ENCODE results near the gene POP7. TPM values are rescaled to one million over a fixed set of nuclear protein-coding genes. Genes with fewer than 3 reads are reported as not detected.
"Not testable (repeated sequence)": the region's sequence is repeated elsewhere in the genome, so short reads cannot be mapped to it uniquely, and the experiment has no call there.

The POP7 gene
- polyA plus RNA-seq (92.1 and 104 TPM in 2 replicates), polyA minus RNA-seq (39.0 and 50.6 TPM in 2 replicates)

- Histone ChIP-seq H3F3A (ENCODE audit: insufficient read depth, low read length, poor library complexity, severe bottlenecking) (no peaks in the 10 kb centered on the region), H3K9me3 (ENCODE audit: low read length) (no peaks in the 10 kb centered on the region), H3K4me2 (ENCODE audit: low read length) (peak within 1 kb of the TSS; percentile 72), H3K79me2 (replicated peaks; ENCODE audit: insufficient read depth, low read length) (peaks cover 14% of the 10 kb centered on the region), H3K27me3 (ENCODE audit: insufficient read depth, low read depth, low read length) (no peaks in the 10 kb centered on the region), H4K20me1 (ENCODE audit: insufficient read depth) (no peaks in the 10 kb centered on the region), H2AFZ (ENCODE audit: low read depth, low read length) (peak within 1 kb of the TSS; percentile 84), H3K9me2 (ENCODE audit: insufficient read depth, low read length) (no peaks in the 10 kb centered on the region), H3K27ac (ENCODE audit: low read length) (peak within 1 kb of the TSS; percentile 82), H3K9ac (ENCODE audit: low read length) (peak within 1 kb of the TSS; percentile 91), H3K36me3 (ENCODE audit: insufficient read depth, low read length) (no peaks in the 10 kb centered on the region), H3K4me3 (ENCODE audit: low read length) (peak within 1 kb of the TSS; percentile 87)
- TF ChIP-seq EZH2 (IDR thresholded peaks at IDR 0.05; ENCODE audit: borderline replicate concordance, insufficient read depth, low read length, poor library complexity, severe bottlenecking), result no peak
- no peak for TF ChIP-seq EP300 (conservative IDR thresholded peaks at IDR 0.05; ENCODE audit: poor library complexity, severe bottlenecking)
- TF ChIP-seq SMC3 (conservative IDR thresholded peaks at IDR 0.05; ENCODE audit: poor library complexity), result no peak
- TF ChIP-seq TAF1 (IDR thresholded peaks at IDR 0.05; ENCODE audit: low read depth), result peak; percentile 39
- TF ChIP-seq CTCF (IDR thresholded peaks at IDR 0.05; ENCODE audit: poor library complexity, severe bottlenecking), result no peak
- TF ChIP-seq RAD21 (conservative IDR thresholded peaks at IDR 0.05), result no peak
- peak; percentile 97 for TF ChIP-seq POLR2AphosphoS5 (IDR thresholded peaks at IDR 0.05)
- TF ChIP-seq, protein P1, sequence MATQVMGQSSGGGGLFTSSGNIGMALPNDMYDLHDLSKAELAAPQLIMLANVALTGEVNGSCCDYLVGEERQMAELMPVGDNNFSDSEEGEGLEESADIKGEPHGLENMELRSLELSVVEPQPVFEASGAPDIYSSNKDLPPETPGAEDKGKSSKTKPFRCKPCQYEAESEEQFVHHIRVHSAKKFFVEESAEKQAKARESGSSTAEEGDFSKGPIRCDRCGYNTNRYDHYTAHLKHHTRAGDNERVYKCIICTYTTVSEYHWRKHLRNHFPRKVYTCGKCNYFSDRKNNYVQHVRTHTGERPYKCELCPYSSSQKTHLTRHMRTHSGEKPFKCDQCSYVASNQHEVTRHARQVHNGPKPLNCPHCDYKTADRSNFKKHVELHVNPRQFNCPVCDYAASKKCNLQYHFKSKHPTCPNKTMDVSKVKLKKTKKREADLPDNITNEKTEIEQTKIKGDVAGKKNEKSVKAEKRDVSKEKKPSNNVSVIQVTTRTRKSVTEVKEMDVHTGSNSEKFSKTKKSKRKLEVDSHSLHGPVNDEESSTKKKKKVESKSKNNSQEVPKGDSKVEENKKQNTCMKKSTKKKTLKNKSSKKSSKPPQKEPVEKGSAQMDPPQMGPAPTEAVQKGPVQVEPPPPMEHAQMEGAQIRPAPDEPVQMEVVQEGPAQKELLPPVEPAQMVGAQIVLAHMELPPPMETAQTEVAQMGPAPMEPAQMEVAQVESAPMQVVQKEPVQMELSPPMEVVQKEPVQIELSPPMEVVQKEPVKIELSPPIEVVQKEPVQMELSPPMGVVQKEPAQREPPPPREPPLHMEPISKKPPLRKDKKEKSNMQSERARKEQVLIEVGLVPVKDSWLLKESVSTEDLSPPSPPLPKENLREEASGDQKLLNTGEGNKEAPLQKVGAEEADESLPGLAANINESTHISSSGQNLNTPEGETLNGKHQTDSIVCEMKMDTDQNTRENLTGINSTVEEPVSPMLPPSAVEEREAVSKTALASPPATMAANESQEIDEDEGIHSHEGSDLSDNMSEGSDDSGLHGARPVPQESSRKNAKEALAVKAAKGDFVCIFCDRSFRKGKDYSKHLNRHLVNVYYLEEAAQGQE (IDR thresholded peaks at IDR 0.05; ENCODE audit: borderline replicate concordance), result peak; percentile 61
- peak; percentile 92 for TF ChIP-seq MXI1 (conservative IDR thresholded peaks at IDR 0.05; ENCODE audit: poor library complexity, severe bottlenecking)
Observed at GRCh38 chr7:100705753-100706671, at the start of gene POP7. Gene POP7 (plus strand): TSS chr7:100706121. CDS start chr7:100706831, 710 bp downstream.

GRCh38 chr7:100662194-100662776 is 43.6 kb upstream of the POP7 start:
- not testable (repeated sequence) for H3K4me3 ChIP-seq (ENCODE audit: low read length); H3K27ac ChIP-seq (ENCODE audit: low read length)

More at GRCh38 chr7:100662194-100662776, 43.6 kb upstream of the POP7 start:
- H2AFZ ChIP-seq (ENCODE audit: low read depth, low read length); H3K9ac ChIP-seq (ENCODE audit: low read length); H3K79me2 ChIP-seq (replicated peaks; ENCODE audit: insufficient read depth, low read length); H3F3A ChIP-seq (ENCODE audit: insufficient read depth, low read length, poor library complexity, severe bottlenecking); H4K20me1 ChIP-seq (ENCODE audit: insufficient read depth); H3K9me3 ChIP-seq (ENCODE audit: low read length); H3K9me2 ChIP-seq (ENCODE audit: insufficient read depth, low read length); H3K27me3 ChIP-seq (ENCODE audit: insufficient read depth, low read depth, low read length); H3K4me2 ChIP-seq (ENCODE audit: low read length); H3K36me3 ChIP-seq (ENCODE audit: insufficient read depth, low read length): not testable (repeated sequence)
